ENCODE measurements around the gene IL10RB.

Gene IL10RB

GRCh38 chr21:33299181-33299752, 33.1 kb downstream of the IL10RB start:
- ATAC-seq: no peak
- TF ChIP-seq ESRRG (CRISPR knock-in tag; IDR thresholded peaks at IDR 0.05): no peak
- TF ChIP-seq ZFP30 (CRISPR knock-in tag; IDR thresholded peaks at IDR 0.05): no peak
- TF ChIP-seq ZNF8 (CRISPR knock-in tag; IDR thresholded peaks at IDR 0.05): no peak
- no peak for TF ChIP-seq GLIS3 (CRISPR knock-in tag; IDR thresholded peaks at IDR 0.05)
- TF ChIP-seq PPARA (CRISPR knock-in tag; IDR thresholded peaks at IDR 0.05; ENCODE audit: borderline replicate concordance): no peak
- TF ChIP-seq OSR1 (CRISPR knock-in tag; IDR thresholded peaks at IDR 0.05): no peak
- no peak for TF ChIP-seq POU6F1 (CRISPR knock-in tag; IDR thresholded peaks at IDR 0.05; ENCODE audit: borderline replicate concordance, low read depth)
- TF ChIP-seq TSHZ2 (CRISPR knock-in tag; IDR thresholded peaks at IDR 0.05): no peak
- no peak for TF ChIP-seq ZFP3 (CRISPR knock-in tag; IDR thresholded peaks at IDR 0.05)
- TF ChIP-seq RARB (CRISPR knock-in tag; IDR thresholded peaks at IDR 0.05): no peak
- no peak for TF ChIP-seq ZNF70 (CRISPR knock-in tag; IDR thresholded peaks at IDR 0.05)
- TF ChIP-seq TOX (CRISPR knock-in tag; IDR thresholded peaks at IDR 0.05; ENCODE audit: borderline replicate concordance): no peak
- no peak for TF ChIP-seq CREB5 (CRISPR knock-in tag; IDR thresholded peaks at IDR 0.05; ENCODE audit: low read depth)
- TF ChIP-seq CSRNP3 (CRISPR knock-in tag; IDR thresholded peaks at IDR 0.05): no peak
- TF ChIP-seq CSDC2 (CRISPR knock-in tag; IDR thresholded peaks at IDR 0.05): no peak
- TF ChIP-seq BACH2 (CRISPR knock-in tag; IDR thresholded peaks at IDR 0.05; ENCODE audit: borderline replicate concordance): no peak

GRCh38 chr21:33300701-33301631, 34.8 kb downstream of the IL10RB start:
- no peak; the same call in 2 of the 3 replicates for ATAC-seq
- TF ChIP-seq TCF4 (CRISPR knock-in tag; IDR thresholded peaks at IDR 0.05; ENCODE audit: borderline replicate concordance) (peak; percentile 78), ZNF565 (CRISPR knock-in tag; conservative IDR thresholded peaks at IDR 0.05; ENCODE audit: low read depth) (no peak), ZNF70 (CRISPR knock-in tag; IDR thresholded peaks at IDR 0.05) (peak; percentile 86), PATZ1 (CRISPR knock-in tag; IDR thresholded peaks at IDR 0.05; ENCODE audit: borderline replicate concordance) (no peak), ARNTL (CRISPR knock-in tag; IDR thresholded peaks at IDR 0.05; ENCODE audit: borderline replicate concordance, low read depth) (no peak), TSHZ2 (CRISPR knock-in tag; IDR thresholded peaks at IDR 0.05) (peak; percentile 78), ZFP30 (CRISPR knock-in tag; IDR thresholded peaks at IDR 0.05) (no peak), CREB5 (CRISPR knock-in tag; IDR thresholded peaks at IDR 0.05; ENCODE audit: low read depth) (no peak), OSR1 (CRISPR knock-in tag; IDR thresholded peaks at IDR 0.05) (no peak), ZC3H10 (CRISPR knock-in tag; IDR thresholded peaks at IDR 0.05) (no peak), ESRRG (CRISPR knock-in tag; IDR thresholded peaks at IDR 0.05) (no peak), RARB (CRISPR knock-in tag; IDR thresholded peaks at IDR 0.05) (no peak), BACH2 (CRISPR knock-in tag; IDR thresholded peaks at IDR 0.05; ENCODE audit: borderline replicate concordance) (0 out of 2 replicates have a peak, but pooled peaks have one; percentile 47), ZFP3 (CRISPR knock-in tag; IDR thresholded peaks at IDR 0.05) (no peak), SNAI2 (CRISPR knock-in tag; IDR thresholded peaks at IDR 0.05) (0 out of 2 replicates have a peak, but pooled peaks have one; percentile 21)

Data from SK-N-SH treated with all-trans-retinoic acid at 6 μM for 48 hours (cell line).